Neuronal stem cell (in vitro differentiated cells): Measurements from ENCODE around the gene ETV6.

Experiments
- DNase-seq: peaks from one replicate; pipeline ENCODE4 v3.0.0-alpha.2; 2013; ENCODE audit warnings: low spot score
- H2AFZ ChIP-seq: one replicate; pipeline ENCODE4 v1.6.1; 2013; ENCODE audit warnings: mild to moderate bottlenecking, low read length, inconsistent platforms
- H2AK5ac ChIP-seq: 2 replicates; pipeline ENCODE4 v1.6.1; 2013; ENCODE audit warnings: low read depth, mild to moderate bottlenecking, inconsistent platforms, low read length, moderate library complexity, mixed read lengths
- H2BK120ac ChIP-seq: 2 replicates; pipeline ENCODE4 v1.6.1; 2013; ENCODE audit warnings: low read depth, mild to moderate bottlenecking, inconsistent platforms, low read length, moderate library complexity, mixed read lengths
- H2BK12ac ChIP-seq: one replicate; pipeline ENCODE4 v1.6.1; 2013; ENCODE audit warnings: low read length, inconsistent platforms
- H2BK15ac ChIP-seq: 2 replicates; pipeline ENCODE4 v1.6.1; 2013; ENCODE audit warnings: mild to moderate bottlenecking, low read length, inconsistent platforms, mixed read lengths
- H2BK5ac ChIP-seq: one replicate; pipeline ENCODE4 v1.6.1; 2013; ENCODE audit warnings: inconsistent platforms, mild to moderate bottlenecking, low read length, moderate library complexity
- H3K14ac ChIP-seq: one replicate; pipeline ENCODE4 v1.6.1; 2013; ENCODE audit warnings: low read length, inconsistent platforms
- H3K18ac ChIP-seq: 2 replicates; pipeline ENCODE4 v1.6.1; 2013; ENCODE audit warnings: low read length, inconsistent platforms
- H3K23ac ChIP-seq: 2 replicates; pipeline ENCODE4 v1.6.1; 2013; ENCODE audit warnings: low read depth, mild to moderate bottlenecking, mixed read lengths, low read length, inconsistent platforms; ENCODE audit not compliant: poor library complexity
- H3K27ac ChIP-seq: replicated peaks from 3 replicates; pipeline ENCODE4 v1.5.1; 2013; ENCODE audit warnings: low read length, inconsistent platforms
- H3K27me3 ChIP-seq, 3 experiments: 2 replicates each; pipeline ENCODE4 v1.6.1; 2013; ENCODE audit warnings: low read length in 3 of 3, mild to moderate bottlenecking in 2 of 3, inconsistent platforms in 1 of 3, low read depth in 1 of 3, mixed read lengths in 1 of 3, moderate library complexity in 1 of 3; ENCODE audit not compliant: control insufficient read depth in 3 of 3, insufficient read depth in 3 of 3
- H3K36me3 ChIP-seq, 2 donors: replicated peaks in 1 of 2; 2 replicates each; pipeline ENCODE4 v1.6.1; 2013; ENCODE audit warnings: low read length in 2 of 2; ENCODE audit not compliant: control insufficient read depth in 2 of 2, insufficient read depth in 2 of 2
- H3K4ac ChIP-seq: 2 replicates; pipeline ENCODE4 v1.6.1; 2013; ENCODE audit warnings: inconsistent platforms, mild to moderate bottlenecking, low read length, moderate library complexity
- H3K4me1 ChIP-seq, 2 donors: 1 replicate in 1 of 2; 2 replicates in 1 of 2; pipeline ENCODE4 v1.6.1; 2013; ENCODE audit warnings: low read length in 2 of 2, low read depth in 1 of 2; ENCODE audit not compliant: control insufficient read depth in 2 of 2, insufficient read depth in 1 of 2
- H3K4me2 ChIP-seq: one replicate; pipeline ENCODE4 v1.6.1; 2013; ENCODE audit warnings: mild to moderate bottlenecking, low read length, inconsistent platforms; ENCODE audit not compliant: insufficient read depth, poor library complexity, severe bottlenecking
- H3K4me3 ChIP-seq, 2 donors: 2 replicates each; pipeline ENCODE4 v1.5.1; 2013; ENCODE audit warnings: low read length in 2 of 2, mild to moderate bottlenecking in 2 of 2, inconsistent platforms in 1 of 2, moderate library complexity in 1 of 2
- H3K79me1 ChIP-seq: one replicate; pipeline ENCODE4 v1.6.1; 2013; ENCODE audit warnings: low read depth, mild to moderate bottlenecking, inconsistent platforms, low read length, moderate library complexity
- H3K9ac ChIP-seq: one replicate; pipeline ENCODE4 v1.6.1; 2013; ENCODE audit warnings: mild to moderate bottlenecking, low read depth, low read length, inconsistent platforms; ENCODE audit not compliant: poor library complexity
- H3K9me3 ChIP-seq, 2 donors: replicated peaks in 1 of 2; 2 replicates each; pipeline versions ENCODE3 to v1.6.1; 2013; ENCODE audit warnings: low read length in 2 of 2, mild to moderate bottlenecking in 2 of 2, inconsistent platforms in 1 of 2, low read depth in 1 of 2, mixed read lengths in 1 of 2, moderate library complexity in 1 of 2; ENCODE audit not compliant: control insufficient read depth in 2 of 2, insufficient read depth in 1 of 2
- H4K8ac ChIP-seq: one replicate; pipeline ENCODE4 v1.6.1; 2013; ENCODE audit warnings: low read depth, mild to moderate bottlenecking, inconsistent platforms, low read length, moderate library complexity
- H4K91ac ChIP-seq: one replicate; pipeline ENCODE4 v1.6.1; 2013; ENCODE audit warnings: low read length, low read depth, mild to moderate bottlenecking, inconsistent platforms; ENCODE audit not compliant: poor library complexity
- WGBS, 2 donors: extraction: QIAGEN DNeasy Blood & Tissue Kit; methylation state at CpG; one replicate each; pipeline ENCODE4 v1.1.7; 2013; ENCODE audit warnings: missing lambda C conversion rate in 2 of 2, mixed read lengths in 1 of 2; ENCODE audit not compliant: insufficient read length in 2 of 2, insufficient replicate concordance in 1 of 2; ENCODE audit errors: extremely low coverage in 2 of 2; 5-methylcytosine and 5-hydroxymethylcytosine counted together

Gene ETV6

GRCh38 chr12:11754256-11754655 lies 104.8 kb downstream of the ETV6 start:
- no CpG with 5 or more reads among the region's 4 CpGs for WGBS, 2 donors
- Histone ChIP-seq H4K8ac (no peak overlapping the region), H4K91ac (no peak overlapping the region), H2BK5ac (no peak overlapping the region), H3K36me3 (peaks cover 0 to 37% of the 10 kb centered on the region in 2 donors), H2AFZ (no peak overlapping the region), H3K4ac (no peak overlapping the region), H3K9ac (no peak overlapping the region), H3K79me1 (no peaks in the 10 kb centered on the region), H3K4me3 (no peak overlapping the region), H3K18ac (no peak overlapping the region), H3K14ac (no peak overlapping the region), H2BK120ac (no peak overlapping the region), H2AK5ac (no peak overlapping the region), H3K23ac (no peak overlapping the region), H3K4me1 (peaks cover 2 to 11% of the 10 kb centered on the region in 2 donors), H2BK15ac (no peak overlapping the region), H3K27me3 (no peaks in the 10 kb centered on the region), H3K4me2 (no peak overlapping the region), H2BK12ac (no peak overlapping the region), H3K27ac (no peak overlapping the region), H3K9me3 (no peaks in the 10 kb centered on the region)
- DNase-seq = no peak

DNA sequence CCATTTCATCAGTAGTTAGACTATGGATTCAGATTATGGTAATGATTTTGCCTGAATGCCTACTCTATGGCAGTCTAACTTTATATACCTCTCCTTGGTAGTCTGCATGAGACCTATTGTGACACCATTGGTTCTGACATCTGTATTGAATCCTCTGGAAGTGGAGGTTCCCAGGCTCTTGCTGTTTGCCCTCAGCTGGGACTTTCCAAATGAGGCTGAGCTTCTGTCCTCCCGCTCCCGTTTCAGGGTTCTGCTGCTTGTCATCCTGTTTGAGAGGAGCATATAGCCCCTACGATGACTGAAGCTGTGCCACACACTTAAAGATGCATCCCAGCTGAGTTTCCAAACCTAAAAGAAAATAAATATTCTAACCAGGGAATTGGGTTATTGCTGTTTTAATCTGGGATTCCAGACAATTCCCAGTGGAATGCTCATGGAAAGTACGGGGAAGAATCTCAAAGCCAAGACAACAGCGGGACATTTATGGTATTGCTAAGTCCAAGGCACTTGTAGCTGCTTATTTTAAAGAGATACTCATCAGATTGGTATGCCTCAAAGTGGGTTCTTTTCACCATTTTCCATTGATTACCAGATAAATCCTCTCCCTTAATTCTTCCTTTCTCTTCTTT lies 105.9 kb downstream of the ETV6 start:
- Histone ChIP-seq H4K91ac (no peak overlapping the region), H3K27me3 (no peaks in the 10 kb centered on the region), H3K4me1 (peaks cover 2 to 11% of the 10 kb centered on the region in 2 donors), H3K18ac (no peak overlapping the region), H3K23ac (no peak overlapping the region), H3K27ac (no peak overlapping the region), H3K4ac (no peak overlapping the region), H2AFZ (no peak overlapping the region), H3K4me3 (no peak overlapping the region), H2BK15ac (no peak overlapping the region), H4K8ac (no peak overlapping the region), H2BK5ac (no peak overlapping the region), H2BK120ac (no peak overlapping the region), H2AK5ac (no peak overlapping the region), H3K4me2 (no peak overlapping the region), H3K9me3 (no peaks in the 10 kb centered on the region), H2BK12ac (no peak overlapping the region), H3K79me1 (no peaks in the 10 kb centered on the region), H3K36me3 (peaks cover 0 to 42% of the 10 kb centered on the region in 2 donors), H3K14ac (no peak overlapping the region), H3K9ac (no peak overlapping the region)
- no CpG with 5 or more reads among the region's 5 CpGs for WGBS, 2 donors
- DNase-seq = no peak

DNA sequence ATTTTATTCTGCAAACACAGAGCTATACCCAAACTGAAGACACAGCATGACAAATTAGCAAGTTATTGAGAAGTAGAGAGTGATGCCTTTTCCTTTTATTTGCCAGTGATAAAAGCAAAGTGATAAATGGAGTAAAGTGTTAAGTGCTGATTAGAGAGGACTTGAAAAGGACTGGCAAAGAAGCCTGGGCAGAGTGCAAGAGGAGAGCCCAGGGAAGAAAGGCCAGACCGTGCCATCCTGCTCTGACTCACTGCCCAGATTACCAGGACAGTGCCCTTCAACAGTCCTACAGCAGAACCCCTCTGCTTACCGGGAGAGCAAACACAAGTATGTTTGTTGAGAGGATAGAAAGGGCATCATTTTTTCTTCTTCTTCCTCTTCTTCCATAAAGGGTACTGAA lies 106.5 kb downstream of the ETV6 start:
- H2BK120ac ChIP-seq = no peak overlapping the region
- no peak overlapping the region for H3K9ac ChIP-seq
- no peak overlapping the region for H2BK12ac ChIP-seq
- H3K4me2 ChIP-seq = no peak overlapping the region
- no peaks in the 10 kb centered on the region for H3K27me3 ChIP-seq
- H3K36me3 ChIP-seq = peaks cover 0 to 42% of the 10 kb centered on the region in 2 donors
- no peak overlapping the region for H3K23ac ChIP-seq
- no peak overlapping the region for H2BK15ac ChIP-seq
- H3K18ac ChIP-seq = no peak overlapping the region
- H2AFZ ChIP-seq = no peak overlapping the region
- H3K4me1 ChIP-seq = peaks cover 2 to 11% of the 10 kb centered on the region in 2 donors
- H3K9me3 ChIP-seq = no peaks in the 10 kb centered on the region
- H3K27ac ChIP-seq = no peak overlapping the region
- H2AK5ac ChIP-seq = no peak overlapping the region
- H3K4me3 ChIP-seq = no peak overlapping the region
- H3K4ac ChIP-seq = no peak overlapping the region
- H4K91ac ChIP-seq = no peak overlapping the region
- WGBS, 2 donors = no CpG with 5 or more reads among the region's 2 CpGs
- no peaks in the 10 kb centered on the region for H3K79me1 ChIP-seq
- H3K14ac ChIP-seq = no peak overlapping the region
- H2BK5ac ChIP-seq = no peak overlapping the region
- DNase-seq = no peak
- H4K8ac ChIP-seq = no peak overlapping the region

DNA sequence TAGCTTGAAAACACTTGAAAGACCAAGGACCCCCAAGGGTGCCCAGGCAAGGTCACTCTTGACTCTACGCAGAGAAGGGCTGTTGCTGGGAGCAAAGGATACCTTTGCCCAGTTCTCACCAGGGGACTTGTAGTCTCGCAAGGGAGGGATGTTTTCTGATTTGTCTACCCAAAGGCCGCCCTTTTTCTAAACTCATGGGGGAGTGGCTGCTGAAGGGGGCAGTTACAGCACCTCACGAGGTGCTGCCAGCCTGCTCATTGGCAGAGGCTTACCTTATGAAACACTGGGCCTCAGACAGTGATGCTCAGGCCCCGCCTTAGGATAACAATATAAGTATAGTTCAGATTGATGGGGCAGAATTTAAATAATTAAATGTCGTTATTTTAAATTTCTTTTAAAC lies 107.0 kb downstream of the ETV6 start:
- no peak overlapping the region for H3K4me2 ChIP-seq
- peaks cover 0 to 42% of the 10 kb centered on the region in 2 donors for H3K36me3 ChIP-seq
- H3K4me3 ChIP-seq = no peak overlapping the region
- no peak overlapping the region for H2BK15ac ChIP-seq
- H2BK120ac ChIP-seq = no peak overlapping the region
- no peaks in the 10 kb centered on the region for H3K79me1 ChIP-seq
- H4K91ac ChIP-seq = no peak overlapping the region
- no peak overlapping the region for H2AK5ac ChIP-seq
- H3K23ac ChIP-seq = no peak overlapping the region
- no peak overlapping the region for H4K8ac ChIP-seq
- no peak overlapping the region for H3K27ac ChIP-seq
- no peak overlapping the region for H2BK12ac ChIP-seq
- H3K14ac ChIP-seq = no peak overlapping the region
- H3K9me3 ChIP-seq = no peaks in the 10 kb centered on the region
- H3K9ac ChIP-seq = no peak overlapping the region
- H3K4me1 ChIP-seq = peaks cover 2 to 11% of the 10 kb centered on the region in 2 donors
- H3K27me3 ChIP-seq = no peaks in the 10 kb centered on the region
- no peak overlapping the region for H2AFZ ChIP-seq
- no peak overlapping the region for H3K18ac ChIP-seq
- DNase-seq = no peak
- no CpG with 5 or more reads among the region's 6 CpGs for WGBS, 2 donors
- H3K4ac ChIP-seq = no peak overlapping the region
- H2BK5ac ChIP-seq = no peak overlapping the region
